Stimulated activated CD8-positive, alpha-beta memory T cell treated with anti-CD3 and anti-CD28 coated beads, Interleukin-12 subunit alpha, Interleukin-12 subunit beta, amount 100 ng/mL, for 4 hours (primary cell): ENCODE data around the gene TEX19.
"Not testable (repeated sequence)": the region's sequence is repeated elsewhere in the genome, so short reads cannot be mapped to it uniquely, and the experiment has no call there.

Experiments used
- DNase-seq: peaks from one replicate; pipeline ENCODE4 v3.0.0-alpha.2; 2020; ENCODE audit warnings: low read depth

The TEX19 gene

GRCh38 chr17:82411396-82412053, 52.5 kb downstream of the TEX19 start:
- DNase-seq, result no peak

GRCh38 chr17:82412081-82412480, 53.0 kb downstream of the TEX19 start:
- DNase-seq, result not testable (repeated sequence)

- DNase-seq, result no peak
Observed at GRCh38 chr17:82412535-82413520, 53.8 kb downstream of the TEX19 start.
